Measurements from ENCODE around the gene DES. TPM values are rescaled to one million over a fixed set of nuclear protein-coding genes. Genes with fewer than 3 reads are reported as not detected.
A peak's percentile ranks its signal among the peaks of the same experiment; 100 is the strongest.

Gene DES
- total RNA-seq, 1 experiment from 2014 or later, result not detected

- H4K20me1 ChIP-seq (ENCODE audit: insufficient read depth, low read depth, low read length), result no peaks in the 10 kb centered on the region
- no peaks in the 10 kb centered on the region for H3K27me3 ChIP-seq (ENCODE audit: low read length)
- H2AFZ ChIP-seq (ENCODE audit: low read length), result no peak overlapping the region
- H3K27ac ChIP-seq (ENCODE audit: low read length), result no peak overlapping the region
- DNase-seq, result no peak
- H3K4me3 ChIP-seq (ENCODE audit: low read length), result no peak overlapping the region
- H3K9me2 ChIP-seq (replicated peaks; ENCODE audit: insufficient read depth, low read length), result no peaks in the 10 kb centered on the region
- no peaks in the 10 kb centered on the region for H3K36me3 ChIP-seq (ENCODE audit: insufficient read depth, low read length)
- H3K79me2 ChIP-seq (ENCODE audit: low read length), result no peaks in the 10 kb centered on the region
- H3K4me1 ChIP-seq (ENCODE audit: low read length), result no peaks in the 10 kb centered on the region
- H3K9me3 ChIP-seq (ENCODE audit: low read length), result no peaks in the 10 kb centered on the region
- H3K4me2 ChIP-seq (ENCODE audit: low read depth, low read length, poor library complexity, severe bottlenecking), result no peak overlapping the region
- H3K9ac ChIP-seq (ENCODE audit: low read length), result no peak overlapping the region
Observed at GRCh38 chr2:219472629-219473187, 54.5 kb downstream of the DES start.

- Histone ChIP-seq H3K27me3 (ENCODE audit: low read length) (no peaks in the 10 kb centered on the region), H3K9me2 (replicated peaks; ENCODE audit: insufficient read depth, low read length) (no peaks in the 10 kb centered on the region), H3K9me3 (ENCODE audit: low read length) (no peaks in the 10 kb centered on the region), H3K9ac (ENCODE audit: low read length) (no peak overlapping the region), H3K4me1 (ENCODE audit: low read length) (no peaks in the 10 kb centered on the region), H3K79me2 (ENCODE audit: low read length) (no peaks in the 10 kb centered on the region), H3K36me3 (ENCODE audit: insufficient read depth, low read length) (no peaks in the 10 kb centered on the region), H3K27ac (ENCODE audit: low read length) (no peak overlapping the region), H4K20me1 (ENCODE audit: insufficient read depth, low read depth, low read length) (no peaks in the 10 kb centered on the region), H3K4me2 (ENCODE audit: low read depth, low read length, poor library complexity, severe bottlenecking) (no peak overlapping the region), H3K4me3 (ENCODE audit: low read length) (no peak overlapping the region), H2AFZ (ENCODE audit: low read length) (no peak overlapping the region)
- DNase-seq, result no peak
Observed at GRCh38 chr2:219473511-219473910, 55.3 kb downstream of the DES start.

- Histone ChIP-seq H4K20me1 (ENCODE audit: insufficient read depth, low read depth, low read length) (no peaks in the 10 kb centered on the region), H3K4me1 (ENCODE audit: low read length) (no peaks in the 10 kb centered on the region), H3K4me2 (ENCODE audit: low read depth, low read length, poor library complexity, severe bottlenecking) (no peak overlapping the region), H3K36me3 (ENCODE audit: insufficient read depth, low read length) (no peaks in the 10 kb centered on the region), H3K4me3 (ENCODE audit: low read length) (no peak overlapping the region), H3K9ac (ENCODE audit: low read length) (no peak overlapping the region), H3K27me3 (ENCODE audit: low read length) (no peaks in the 10 kb centered on the region), H3K79me2 (ENCODE audit: low read length) (no peaks in the 10 kb centered on the region), H3K9me2 (replicated peaks; ENCODE audit: insufficient read depth, low read length) (no peaks in the 10 kb centered on the region), H2AFZ (ENCODE audit: low read length) (no peak overlapping the region), H3K9me3 (ENCODE audit: low read length) (no peaks in the 10 kb centered on the region), H3K27ac (ENCODE audit: low read length) (no peak overlapping the region)
- DNase-seq, result no peak
Observed at GRCh38 chr2:219474285-219475060, 56.3 kb downstream of the DES start.

- H3K4me3 ChIP-seq (ENCODE audit: low read length), result no peak overlapping the region
- H3K27me3 ChIP-seq (ENCODE audit: low read length), result no peaks in the 10 kb centered on the region
- H3K27ac ChIP-seq (ENCODE audit: low read length), result no peak overlapping the region
- DNase-seq, result no peak
- H3K4me1 ChIP-seq (ENCODE audit: low read length), result no peaks in the 10 kb centered on the region
- no peaks in the 10 kb centered on the region for H4K20me1 ChIP-seq (ENCODE audit: insufficient read depth, low read depth, low read length)
- H3K4me2 ChIP-seq (ENCODE audit: low read depth, low read length, poor library complexity, severe bottlenecking), result no peak overlapping the region
- H2AFZ ChIP-seq (ENCODE audit: low read length), result no peak overlapping the region
- H3K36me3 ChIP-seq (ENCODE audit: insufficient read depth, low read length), result no peaks in the 10 kb centered on the region
- no peaks in the 10 kb centered on the region for H3K9me2 ChIP-seq (replicated peaks; ENCODE audit: insufficient read depth, low read length)
- H3K9ac ChIP-seq (ENCODE audit: low read length), result no peak overlapping the region
- H3K79me2 ChIP-seq (ENCODE audit: low read length), result no peaks in the 10 kb centered on the region
- H3K9me3 ChIP-seq (ENCODE audit: low read length), result no peaks in the 10 kb centered on the region
Observed at GRCh38 chr2:219475278-219475677, 57.1 kb downstream of the DES start.

GRCh38 chr2:219475697-219476651 lies 57.8 kb downstream of the DES start:
- H3K9me3 ChIP-seq (ENCODE audit: low read length), result no peaks in the 10 kb centered on the region
- no peak overlapping the region for H3K4me3 ChIP-seq (ENCODE audit: low read length)
- H3K9ac ChIP-seq (ENCODE audit: low read length), result no peak overlapping the region
- peak; percentile 85 for DNase-seq
- no peaks in the 10 kb centered on the region for H3K27me3 ChIP-seq (ENCODE audit: low read length)
- no peak overlapping the region for H3K4me2 ChIP-seq (ENCODE audit: low read depth, low read length, poor library complexity, severe bottlenecking)
- H4K20me1 ChIP-seq (ENCODE audit: insufficient read depth, low read depth, low read length), result no peaks in the 10 kb centered on the region
- H3K4me1 ChIP-seq (ENCODE audit: low read length), result no peaks in the 10 kb centered on the region
- no peak overlapping the region for H2AFZ ChIP-seq (ENCODE audit: low read length)
- no peaks in the 10 kb centered on the region for H3K79me2 ChIP-seq (ENCODE audit: low read length)
- no peak overlapping the region for H3K27ac ChIP-seq (ENCODE audit: low read length)
- H3K36me3 ChIP-seq (ENCODE audit: insufficient read depth, low read length), result no peaks in the 10 kb centered on the region
- no peaks in the 10 kb centered on the region for H3K9me2 ChIP-seq (replicated peaks; ENCODE audit: insufficient read depth, low read length)

Other genes starting within 250 kb of the DES start
- gene SLC23A3, start 248.3 kb upstream of the DES start, total RNA-seq (2014; rRNA removed; shearing (Covaris generic); ENCODE audit: low replicate concordance), result 2.7 and 3.5 TPM in 2 replicates
- gene CNPPD1, start 241.5 kb upstream of the DES start, total RNA-seq (2014; rRNA removed; shearing (Covaris generic); ENCODE audit: low replicate concordance), result 38.7 and 64.8 TPM in 2 replicates
- gene RETREG2, start 240.1 kb upstream of the DES start, total RNA-seq (2014; rRNA removed; shearing (Covaris generic); ENCODE audit: low replicate concordance), result 61.1 and 93.8 TPM in 2 replicates
- gene ZFAND2B, start 211.6 kb upstream of the DES start, total RNA-seq (2014; rRNA removed; shearing (Covaris generic); ENCODE audit: low replicate concordance), result 28.0 and 37.6 TPM in 2 replicates
- gene ABCB6, start 199.4 kb upstream of the DES start, total RNA-seq (2014; rRNA removed; shearing (Covaris generic); ENCODE audit: low replicate concordance), result 14.3 and 28.4 TPM in 2 replicates
- gene ATG9A, start 188.7 kb upstream of the DES start, total RNA-seq (2014; rRNA removed; shearing (Covaris generic); ENCODE audit: low replicate concordance), result 16.6 and 25.9 TPM in 2 replicates
- 159 and 230 TPM in 2 replicates for gene ANKZF1, start 188.6 kb upstream of the DES start, total RNA-seq (2014; rRNA removed; shearing (Covaris generic); ENCODE audit: low replicate concordance)
- gene GLB1L, start 172.9 kb upstream of the DES start, total RNA-seq (2014; rRNA removed; shearing (Covaris generic); ENCODE audit: low replicate concordance), result 4.3 and 6.4 TPM in 2 replicates
- 22.8 and 30.7 TPM in 2 replicates for gene STK16, start 172.9 kb upstream of the DES start, total RNA-seq (2014; rRNA removed; shearing (Covaris generic); ENCODE audit: low replicate concordance)
- gene TUBA4B, start 165.1 kb upstream of the DES start, total RNA-seq (2014; rRNA removed; shearing (Covaris generic); ENCODE audit: low replicate concordance), result not detected in 2 replicates
- gene TUBA4A, start 164.5 kb upstream of the DES start, total RNA-seq (2014; rRNA removed; shearing (Covaris generic); ENCODE audit: low replicate concordance), result 32.6 and 61.8 TPM in 2 replicates
- 30.9 and 55.8 TPM in 2 replicates for gene DNAJB2, start 139.0 kb upstream of the DES start, total RNA-seq (2014; rRNA removed; shearing (Covaris generic); ENCODE audit: low replicate concordance)
- not detected in 2 replicates for gene PTPRN, start 109.0 kb upstream of the DES start, total RNA-seq (2014; rRNA removed; shearing (Covaris generic); ENCODE audit: low replicate concordance)
- gene RESP18, start 85.6 kb upstream of the DES start, total RNA-seq (2014; rRNA removed; shearing (Covaris generic); ENCODE audit: low replicate concordance), result not detected in 2 replicates
- 74.6 and 77.9 TPM in 2 replicates for gene DNPEP, start 30.5 kb upstream of the DES start, total RNA-seq (2014; rRNA removed; shearing (Covaris generic); ENCODE audit: low replicate concordance)
- gene SPEG, start 16.5 kb downstream of the DES start, total RNA-seq (2014; rRNA removed; shearing (Covaris generic); ENCODE audit: low replicate concordance), result not detected in 2 replicates
- gene GMPPA, start 80.5 kb downstream of the DES start, total RNA-seq (2014; rRNA removed; shearing (Covaris generic); ENCODE audit: low replicate concordance), result 10.5 and 17.1 TPM in 2 replicates
- 0.32 TPM in 1 of 2 replicates, not detected in the other for gene ASIC4, start 96.1 kb downstream of the DES start, total RNA-seq (2014; rRNA removed; shearing (Covaris generic); ENCODE audit: low replicate concordance)
- gene CHPF, start 125.4 kb downstream of the DES start, total RNA-seq (2014; rRNA removed; shearing (Covaris generic); ENCODE audit: low replicate concordance), result 25.5 and 44.5 TPM in 2 replicates
- gene TMEM198, start 125.7 kb downstream of the DES start, total RNA-seq (2014; rRNA removed; shearing (Covaris generic); ENCODE audit: low replicate concordance), result 2.7 and 3.2 TPM in 2 replicates
- gene OBSL1, start 153.2 kb downstream of the DES start, total RNA-seq (2014; rRNA removed; shearing (Covaris generic); ENCODE audit: low replicate concordance), result not detected in 2 replicates
- not detected in 2 replicates for gene INHA, start 153.9 kb downstream of the DES start, total RNA-seq (2014; rRNA removed; shearing (Covaris generic); ENCODE audit: low replicate concordance)
- 19.8 and 24.0 TPM in 2 replicates for gene STK11IP, start 179.5 kb downstream of the DES start, total RNA-seq (2014; rRNA removed; shearing (Covaris generic); ENCODE audit: low replicate concordance)
- not detected in 2 replicates for gene SLC4A3, start 209.3 kb downstream of the DES start, total RNA-seq (2014; rRNA removed; shearing (Covaris generic); ENCODE audit: low replicate concordance)

Data from Karpas-422 (cell line).